Keratinocyte (primary cell): ENCODE data around the gene NFATC2. TPM values are rescaled to one million over a fixed set of nuclear protein-coding genes. Genes with fewer than 3 reads are reported as not detected.

ENCODE experiments used
- DNase-seq: peaks from one replicate; pipeline ENCODE4 v3.0.0-alpha.2; 2011; ENCODE audit warnings: low read depth, missing footprints, low spot score
- FAIRE-seq: peaks from 2 replicates; lab custom pipeline; 2011; peaks lifted over from hg19 to GRCh38; lab: Jason Lieb, UNC
- H2AFZ ChIP-seq: 2 replicates; pipeline ENCODE4 v1.6.0; 2012; ENCODE audit warnings: low read length, control low read depth, inconsistent platforms; ENCODE audit not compliant: control insufficient read depth
- H3K27ac ChIP-seq: 2 replicates; pipeline ENCODE4 v1.5.1; 2011; ENCODE audit warnings: low read length; ENCODE audit not compliant: control insufficient read depth, insufficient read depth
- H3K27me3 ChIP-seq: 3 replicates; pipeline ENCODE4 v1.6.0; 2011; ENCODE audit warnings: low read length; ENCODE audit not compliant: control insufficient read depth, insufficient read depth; ENCODE audit errors: extremely low read depth
- H3K36me3 ChIP-seq, 2 experiments: 2 replicates in 1 of 2; 3 replicates in 1 of 2; pipeline ENCODE4 v1.5.1; 2011; ENCODE audit warnings: low read length in 2 of 2, mild to moderate bottlenecking in 1 of 2; ENCODE audit not compliant: control insufficient read depth in 2 of 2, insufficient read depth in 2 of 2; ENCODE audit errors: extremely low read depth in 1 of 2
- H3K4me1 ChIP-seq: 3 replicates; pipeline ENCODE4 v1.5.1; 2011; ENCODE audit warnings: low read length; ENCODE audit not compliant: control insufficient read depth, insufficient read depth; ENCODE audit errors: extremely low read depth
- H3K4me2 ChIP-seq: 3 replicates; pipeline ENCODE4 v1.6.0; 2011; ENCODE audit warnings: low read depth, low read length; ENCODE audit not compliant: control insufficient read depth, insufficient read depth; ENCODE audit errors: extremely low read depth
- H3K4me3 ChIP-seq, 3 experiments: fragments of 200-600 bp in 1 of 3; sonication (generic) in 1 of 3; 2 replicates in 2 of 3; 3 replicates in 1 of 3; pipeline ENCODE4 v1.5.1; 2011 to 2016; ENCODE audit warnings: low read length in 3 of 3, mild to moderate bottlenecking in 3 of 3, control low read depth in 2 of 3, inconsistent platforms in 1 of 3, low read depth in 1 of 3, mixed read lengths in 1 of 3, mixed run types in 1 of 3, moderate library complexity in 1 of 3; ENCODE audit not compliant: control insufficient read depth in 2 of 3, insufficient read depth in 2 of 3; ENCODE audit errors: extremely low read depth in 1 of 3
- H3K79me2 ChIP-seq: 2 replicates; pipeline ENCODE4 v1.6.0; 2012; ENCODE audit warnings: low read length; ENCODE audit not compliant: control insufficient read depth, insufficient read depth
- H3K9ac ChIP-seq: 3 replicates; pipeline ENCODE4 v1.6.0; 2011; ENCODE audit warnings: low read length; ENCODE audit not compliant: control insufficient read depth, insufficient read depth; ENCODE audit errors: extremely low read depth
- H3K9me1 ChIP-seq: 3 replicates; pipeline ENCODE4 v1.6.0; 2011; ENCODE audit warnings: low read length; ENCODE audit not compliant: control insufficient read depth, insufficient read depth; ENCODE audit errors: extremely low read depth
- H3K9me3 ChIP-seq: 2 replicates; pipeline ENCODE4 v1.5.1; 2012; ENCODE audit warnings: low read depth, low read length; ENCODE audit not compliant: control insufficient read depth
- H4K20me1 ChIP-seq: 3 replicates; pipeline ENCODE4 v1.6.0; 2011; ENCODE audit warnings: low read length; ENCODE audit not compliant: control insufficient read depth, insufficient read depth; ENCODE audit errors: extremely low read depth
- EZH2 ChIP-seq: IDR thresholded peaks from one replicate; pipeline ENCODE4 v1.6.1; 2012; ENCODE audit warnings: inconsistent platforms, mild to moderate bottlenecking, low read length, moderate library complexity
- dilution Hi-C: fragments of 300-500 bp; cut with MboI; formaldehyde crosslinking; loops from one replicate; pipeline ENCODE4 v1.7.0; 2020; ENCODE audit warnings: low sequenced_read_pairs; ENCODE audit not compliant: extremely low pct_ligation_motif_present
- polyA plus RNA-seq, 5 experiments: library from polyadenylated mRNA; depleted of rRNA in 3 of 5; stranded (reverse) in 3 of 5; stranded (forward) in 1 of 5; unstranded in 1 of 5; fragments of >200 nt; gene quantifications; 1 replicate in 1 of 5; 2 replicates in 3 of 5; 3 replicates in 1 of 5; pipeline versions ENCODE4 v1.2.1 to v1.2.3, GENCODE V29; 2011 to 2012; ENCODE audit warnings: missing spikeins in 2 of 5, low read depth in 1 of 5, low replicate concordance in 1 of 5
- TF ChIP-seq, protein P1 (sequence below), 3 experiments: IDR thresholded peaks in 1 of 3; conservative IDR thresholded peaks in 1 of 3; optimal IDR thresholded peaks in 1 of 3; 2 replicates in 2 of 3; 3 replicates in 1 of 3; pipeline versions ENCODE3 to v1.5.1; 2011; ENCODE audit warnings: low read length in 3 of 3, mild to moderate bottlenecking in 3 of 3, moderate library complexity in 2 of 3, control low read depth in 1 of 3, inconsistent platforms in 1 of 3; ENCODE audit not compliant: insufficient read depth in 2 of 3; ENCODE audit errors: extremely low read depth in 1 of 3

NFATC2 gene
- polyA plus RNA-seq, 1 donor (not counting 4 experiments of a cell fraction or from before 2014, with no cell fraction given) = 0.05 TPM

- H3K4me1 ChIP-seq = no peaks in the 10 kb centered on the region
- no peaks in the 10 kb centered on the region for H3K79me2 ChIP-seq
- H3K4me2 ChIP-seq = no peak overlapping the region
- no peak overlapping the region for H3K4me3 ChIP-seq
- H3K36me3 ChIP-seq = no peaks in the 10 kb centered on the region
- no peak overlapping the region for H2AFZ ChIP-seq
- no peaks in the 10 kb centered on the region for H3K9me1 ChIP-seq
- dilution Hi-C loops = no loop called here
- H3K27me3 ChIP-seq = peaks cover 4% of the 10 kb centered on the region
- no peak for FAIRE-seq
- H3K9ac ChIP-seq = no peak overlapping the region
- no peak for DNase-seq
- TF ChIP-seq, protein P1, sequence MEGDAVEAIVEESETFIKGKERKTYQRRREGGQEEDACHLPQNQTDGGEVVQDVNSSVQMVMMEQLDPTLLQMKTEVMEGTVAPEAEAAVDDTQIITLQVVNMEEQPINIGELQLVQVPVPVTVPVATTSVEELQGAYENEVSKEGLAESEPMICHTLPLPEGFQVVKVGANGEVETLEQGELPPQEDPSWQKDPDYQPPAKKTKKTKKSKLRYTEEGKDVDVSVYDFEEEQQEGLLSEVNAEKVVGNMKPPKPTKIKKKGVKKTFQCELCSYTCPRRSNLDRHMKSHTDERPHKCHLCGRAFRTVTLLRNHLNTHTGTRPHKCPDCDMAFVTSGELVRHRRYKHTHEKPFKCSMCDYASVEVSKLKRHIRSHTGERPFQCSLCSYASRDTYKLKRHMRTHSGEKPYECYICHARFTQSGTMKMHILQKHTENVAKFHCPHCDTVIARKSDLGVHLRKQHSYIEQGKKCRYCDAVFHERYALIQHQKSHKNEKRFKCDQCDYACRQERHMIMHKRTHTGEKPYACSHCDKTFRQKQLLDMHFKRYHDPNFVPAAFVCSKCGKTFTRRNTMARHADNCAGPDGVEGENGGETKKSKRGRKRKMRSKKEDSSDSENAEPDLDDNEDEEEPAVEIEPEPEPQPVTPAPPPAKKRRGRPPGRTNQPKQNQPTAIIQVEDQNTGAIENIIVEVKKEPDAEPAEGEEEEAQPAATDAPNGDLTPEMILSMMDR (optimal IDR thresholded peaks at IDR 0.05 in 1 of 3, IDR thresholded peaks at IDR 0.05 in 1 of 3, conservative IDR thresholded peaks at IDR 0.05 in 1 of 3; ENCODE audit: extremely low read depth in 1 of 3, insufficient read depth in 2 of 3, low read length in 3 of 3) = no peak
- TF ChIP-seq EZH2 = no peak
- no peaks in the 10 kb centered on the region for H4K20me1 ChIP-seq
- H3K9me3 ChIP-seq = no peaks in the 10 kb centered on the region
- H3K27ac ChIP-seq = no peak overlapping the region
These were observed 142.2 kb downstream of the NFATC2 start for GRCh38 chr20:51400051-51400926.

DNA sequence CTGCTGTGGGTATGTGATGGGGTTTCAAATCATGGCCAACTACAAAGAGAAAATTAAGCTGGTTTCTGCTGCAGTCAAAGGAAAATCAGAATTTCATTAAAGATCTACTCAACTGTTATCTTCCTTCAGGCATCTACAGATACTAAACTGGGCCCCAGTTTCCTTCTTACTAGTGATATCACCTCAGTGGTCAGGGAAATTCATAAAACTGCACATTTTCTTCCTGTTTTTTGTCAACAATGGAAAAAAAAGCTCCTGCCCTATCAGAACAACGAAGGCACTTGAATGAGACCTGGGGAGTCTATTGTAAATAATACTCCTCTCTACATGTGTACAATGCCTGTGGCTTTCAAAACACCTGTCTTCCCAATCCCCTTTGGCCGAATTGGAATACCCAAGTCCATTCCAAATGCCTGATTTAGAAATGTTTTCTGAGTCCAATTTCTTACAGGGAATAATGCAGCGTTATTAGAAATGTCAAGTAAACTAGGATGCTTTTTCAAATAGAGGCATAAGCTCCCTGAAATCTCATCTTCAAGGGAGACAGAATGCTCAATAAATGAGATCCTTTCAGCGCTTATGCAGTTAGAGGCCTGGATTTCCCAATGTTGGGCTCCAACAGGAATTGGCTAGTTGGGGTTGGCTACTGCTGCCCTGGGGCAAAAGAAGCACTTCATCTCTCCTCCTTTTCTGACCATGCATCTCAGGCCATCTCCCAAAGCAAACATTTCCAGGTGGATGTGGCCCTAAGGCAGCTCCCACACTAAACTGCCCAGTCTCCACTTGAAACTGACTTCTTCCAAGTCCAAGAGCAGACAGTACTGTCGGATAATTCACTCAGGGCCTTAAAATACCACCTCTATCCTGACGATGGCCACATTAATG lies 143.3 kb downstream of the NFATC2 start:
- Histone ChIP-seq H3K4me2 (no peak overlapping the region), H3K27ac (no peak overlapping the region), H3K4me1 (no peaks in the 10 kb centered on the region), H3K79me2 (no peaks in the 10 kb centered on the region), H3K9me3 (no peaks in the 10 kb centered on the region), H3K27me3 (peaks cover 11% of the 10 kb centered on the region), H3K4me3 (no peak overlapping the region), H3K9me1 (no peaks in the 10 kb centered on the region), H3K9ac (no peak overlapping the region), H4K20me1 (no peaks in the 10 kb centered on the region), H2AFZ (no peak overlapping the region), H3K36me3 (no peaks in the 10 kb centered on the region)
- FAIRE-seq (no peak), DNase-seq (no peak)
- dilution Hi-C loops = no loop called here
- TF ChIP-seq, protein P1 (optimal IDR thresholded peaks at IDR 0.05 in 1 of 3, IDR thresholded peaks at IDR 0.05 in 1 of 3, conservative IDR thresholded peaks at IDR 0.05 in 1 of 3; ENCODE audit: extremely low read depth in 1 of 3, insufficient read depth in 2 of 3, low read length in 3 of 3) = no peak
- no peak for TF ChIP-seq EZH2
